HG03039 (cell line): ENCODE data around the gene OR2L2.
"Not testable (repeated sequence)": the region's sequence is repeated elsewhere in the genome, so short reads cannot be mapped to it uniquely, and the experiment has no call there.

Source experiments
- ATAC-seq: cut with Tn5 transposase; IDR thresholded peaks from one replicate; pipeline ENCODE4 v1.9.1; 2021; ENCODE audit warnings: mild to moderate bottlenecking, moderate library complexity; ENCODE audit not compliant: unreplicated experiment

OR2L2 gene, protein sequence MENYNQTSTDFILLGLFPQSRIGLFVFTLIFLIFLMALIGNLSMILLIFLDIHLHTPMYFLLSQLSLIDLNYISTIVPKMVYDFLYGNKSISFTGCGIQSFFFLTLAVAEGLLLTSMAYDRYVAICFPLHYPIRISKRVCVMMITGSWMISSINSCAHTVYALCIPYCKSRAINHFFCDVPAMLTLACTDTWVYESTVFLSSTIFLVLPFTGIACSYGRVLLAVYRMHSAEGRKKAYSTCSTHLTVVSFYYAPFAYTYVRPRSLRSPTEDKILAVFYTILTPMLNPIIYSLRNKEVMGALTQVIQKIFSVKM

DNA sequence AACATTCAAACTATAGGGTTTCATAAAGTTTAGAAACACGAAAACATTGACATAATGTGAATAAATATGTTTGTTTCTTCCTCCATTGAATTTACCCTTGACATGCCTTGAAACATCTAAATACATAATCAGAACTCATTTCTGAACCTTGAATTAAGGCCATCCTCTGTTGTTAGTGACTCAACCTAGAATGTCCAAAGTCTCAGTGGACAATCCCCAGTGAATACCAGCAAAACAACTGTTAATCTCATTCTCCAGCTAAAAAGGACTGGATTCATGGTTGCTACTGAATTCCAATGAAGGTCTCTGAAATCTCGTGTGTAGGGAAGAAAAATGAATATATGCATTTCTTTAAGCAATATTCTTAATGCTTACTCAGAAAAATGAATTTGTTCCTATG is at the start of gene OR2L2:
Gene OR2L2 (plus strand): TSS at position 301 of the 400 bp plus-strand sequence. CDS start 8,198 bp downstream, outside the sequence.
- no peak for ATAC-seq

- no peak for ATAC-seq
These were observed 36.9 kb upstream of the OR2L2 start for GRCh38 chr1:247992986-247993385.

DNA sequence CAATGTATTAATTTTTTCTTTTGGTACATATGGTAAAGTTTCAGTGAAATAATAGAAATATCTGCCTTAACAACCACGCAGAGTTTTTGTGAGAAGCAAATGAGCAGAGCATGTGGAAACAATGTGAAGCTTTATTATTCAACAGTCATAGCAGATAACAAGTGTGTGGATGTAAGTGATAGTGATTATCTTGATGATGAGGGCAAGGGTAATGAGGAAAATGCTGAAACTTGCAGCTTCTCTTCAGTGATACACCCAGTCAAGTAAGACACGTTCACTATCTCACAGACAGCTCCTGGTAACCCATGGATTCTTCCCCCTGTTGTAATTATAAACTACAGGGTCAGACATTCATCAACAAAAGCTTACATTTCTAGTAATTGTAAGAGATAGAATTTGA is 31.1 kb upstream of the OR2L2 start:
- ATAC-seq: no peak

- no peak for ATAC-seq
These were observed 29.7 kb upstream of the OR2L2 start for GRCh38 chr1:248000169-248000568.

DNA sequence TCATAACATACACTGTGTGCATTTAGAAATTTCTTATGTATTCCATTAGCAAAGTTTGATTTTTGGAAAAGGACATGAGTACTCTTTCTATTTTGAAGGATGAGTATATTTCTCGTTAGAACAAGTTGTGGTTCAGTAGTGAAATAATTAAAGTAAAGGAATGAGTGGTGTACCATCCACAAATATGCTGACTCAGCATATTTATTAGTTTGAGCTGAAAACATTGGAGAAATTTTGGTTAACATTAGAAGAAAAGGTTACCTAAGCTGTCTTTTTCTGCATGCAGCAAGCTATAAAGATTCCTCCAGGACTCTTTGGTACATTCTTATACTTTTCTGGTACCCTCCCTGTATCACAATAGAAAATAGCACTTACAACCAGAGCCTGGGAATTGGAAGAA is 22.1 kb upstream of the OR2L2 start:
- ATAC-seq: no peak

DNA sequence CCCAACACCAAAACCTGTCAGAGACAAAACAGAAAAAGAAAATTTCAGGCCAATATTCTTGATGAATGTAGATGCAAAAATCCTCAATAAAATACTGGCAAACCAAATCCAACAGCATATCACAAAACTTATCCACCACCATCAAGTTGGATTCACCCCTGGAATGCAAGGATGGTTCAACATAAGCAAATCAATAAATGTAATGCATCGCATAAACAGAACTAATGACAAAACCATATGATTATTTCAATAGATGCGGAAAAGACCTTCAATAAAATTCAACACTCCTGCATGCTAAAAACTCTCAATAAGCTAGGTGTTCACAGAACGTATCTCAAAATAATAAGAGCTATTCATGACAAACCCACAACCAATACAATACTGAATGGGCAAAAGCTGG is 20.2 kb upstream of the OR2L2 start:
- ATAC-seq: no peak

DNA sequence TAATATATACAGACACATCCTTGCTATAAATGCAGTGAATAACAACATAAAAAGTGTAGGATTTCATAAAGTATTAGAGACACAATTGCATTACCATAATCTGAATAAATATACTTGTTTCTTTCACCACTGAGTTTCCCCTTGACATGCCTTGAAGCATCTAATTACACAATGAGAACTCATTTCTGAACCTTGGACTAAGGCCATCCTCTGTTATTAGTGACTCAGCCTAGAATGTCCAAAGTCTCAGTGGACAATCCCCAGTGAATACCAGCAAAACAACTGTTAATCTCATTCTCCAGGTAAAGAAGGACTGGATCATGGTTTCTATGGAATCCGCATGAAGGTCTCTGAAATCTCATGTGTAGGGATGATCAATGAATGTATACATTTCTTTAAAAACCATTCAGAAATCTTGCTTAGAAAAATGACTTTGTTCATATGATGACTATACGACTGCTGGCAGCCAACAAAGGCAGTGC is 16.6 kb upstream of the OR2L2 start, which contains the start of gene OR2L5:
Gene OR2L5 (plus strand): TSS at position 432 of the 482 bp plus-strand sequence. CDS start 8,288 bp downstream, outside the sequence.
- ATAC-seq: no peak

GRCh38 chr1:248015803-248016202 is 14.1 kb upstream of the OR2L2 start:
- ATAC-seq: no peak

DNA sequence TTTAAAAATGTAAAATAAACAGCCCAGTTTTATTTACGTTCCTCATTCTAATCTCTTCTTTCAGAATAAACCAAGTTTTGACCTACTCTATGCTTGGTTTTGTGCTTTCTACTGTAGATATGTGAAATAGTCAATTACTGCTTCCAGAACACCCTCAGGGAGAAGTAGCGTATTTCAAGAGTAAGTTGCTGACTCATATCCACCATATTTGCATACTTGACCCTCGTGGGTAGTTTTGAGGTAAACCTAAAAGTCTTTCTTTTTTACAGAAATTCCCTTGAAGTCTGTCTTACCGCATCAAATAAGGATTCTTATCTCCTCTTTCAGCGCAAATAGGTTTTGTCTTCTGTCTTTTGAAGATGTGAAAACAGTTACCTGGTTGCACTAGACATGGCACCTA is 15.3 kb downstream of the OR2L2 start:
- ATAC-seq: no peak

DNA sequence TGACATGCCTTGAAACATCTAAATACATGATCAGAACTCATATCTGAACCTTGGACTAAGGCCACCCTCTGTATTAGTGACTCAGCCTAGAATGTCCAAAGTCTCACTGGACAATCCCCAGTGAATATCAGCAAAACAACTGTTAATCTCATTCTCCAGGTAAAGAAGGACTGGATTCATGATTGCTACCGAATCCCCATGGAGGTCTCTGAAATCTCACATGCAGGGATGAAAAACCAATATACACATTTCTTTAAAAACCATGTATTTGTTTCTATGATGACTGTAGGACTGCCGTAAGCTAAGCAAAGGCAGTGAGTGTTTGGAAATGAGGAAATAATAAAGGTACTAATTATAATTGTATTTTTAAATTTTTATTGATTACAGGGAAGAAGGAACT is 16.7 kb downstream of the OR2L2 start, which contains the start of gene OR2L3:
Gene OR2L3 (plus strand): TSS at position 301 of the 400 bp plus-strand sequence. CDS start 13,846 bp downstream, outside the sequence.
- no peak for ATAC-seq

DNA sequence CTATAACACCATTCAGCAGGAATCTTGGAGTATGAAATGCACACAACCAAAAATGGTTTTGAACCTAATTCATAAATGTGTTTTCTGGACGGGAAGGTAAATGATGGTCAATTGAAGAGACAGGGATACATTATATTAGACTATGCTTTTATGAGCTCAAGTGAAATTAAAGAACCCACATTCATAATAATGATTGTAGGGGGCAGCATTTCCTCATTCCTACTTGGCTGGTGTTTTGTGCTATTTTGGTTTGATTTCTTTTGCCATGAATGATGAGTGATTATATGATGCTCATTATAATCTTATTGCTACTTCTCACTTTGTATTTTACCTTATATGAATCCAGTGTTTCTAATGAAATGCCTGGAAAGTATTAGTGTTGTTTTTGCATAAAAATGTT is 17.1 kb downstream of the OR2L2 start:
- no peak for ATAC-seq

DNA sequence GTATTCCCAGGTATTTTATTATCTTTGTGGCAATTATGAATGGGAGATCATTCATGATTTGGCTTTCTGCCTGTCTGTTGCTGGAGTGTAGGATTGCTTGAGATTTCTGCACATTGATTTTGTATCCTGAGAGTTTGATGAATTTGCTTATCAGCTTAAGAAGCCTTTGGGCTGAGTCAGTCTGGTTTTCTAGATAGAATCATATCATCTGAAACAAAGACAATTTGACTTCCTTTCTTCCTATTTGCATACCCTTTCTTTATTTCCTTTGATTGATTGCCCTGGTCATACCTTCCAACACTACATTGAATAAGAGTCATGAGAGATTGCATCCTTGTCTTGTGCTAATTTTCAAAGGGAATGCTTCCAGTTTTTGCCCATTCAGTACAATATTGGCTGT is 24.8 kb downstream of the OR2L2 start:
- no peak for ATAC-seq

DNA sequence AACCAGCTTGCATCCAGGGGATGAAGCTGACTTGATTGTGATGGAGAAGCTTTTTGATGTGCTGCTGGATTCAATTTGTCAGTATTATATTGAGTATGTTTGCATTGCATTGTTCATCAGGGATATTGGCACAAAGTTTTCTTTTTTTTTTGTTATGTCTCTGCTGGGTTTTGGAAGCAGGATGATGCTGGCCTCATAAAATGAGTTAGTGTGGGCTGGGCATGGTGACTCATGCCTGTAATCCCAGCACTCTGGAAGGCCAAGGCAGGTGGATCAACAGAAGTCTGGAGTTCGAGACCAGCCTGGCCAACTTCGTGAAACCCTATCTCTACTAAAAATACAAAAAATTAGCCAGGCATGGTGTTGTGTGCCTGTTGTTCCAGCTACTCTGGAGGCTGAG is 25.4 kb downstream of the OR2L2 start:
- no peak for ATAC-seq

GRCh38 chr1:248065071-248065470 is 35.2 kb downstream of the OR2L2 start:
- no peak for ATAC-seq

- no peak for ATAC-seq
These were observed 35.7 kb downstream of the OR2L2 start for GRCh38 chr1:248065604-248066003.

- ATAC-seq: not testable (repeated sequence)
These were observed 54.0 kb downstream of the OR2L2 start for GRCh38 chr1:248083864-248084263.
